Panc1 (cell line): Measurements from ENCODE around the gene DVL1. TPM values are rescaled to one million over a fixed set of nuclear protein-coding genes. Genes with fewer than 3 reads are reported as not detected.

Source experiments
- ATAC-seq: fragments of 200-7000 bp; cut with Tn5 transposase; 2 replicates; pipeline ENCODE4 v1.9.1; 2020; ENCODE audit warnings: mild to moderate bottlenecking, moderate library complexity
- BruUV-seq: library from RNA; stranded (reverse); fragments of 400-500 nt; replicated peaks from 2 replicates; lab custom pipeline; 2021; lab: Mats Ljungman, UMichigan
- CTCF ChIA-PET: fragments of 300-600 bp; sonication (Branson Sonifier 250); formaldehyde crosslinking; loops from one replicate; lab custom pipeline; 2022; ENCODE audit warnings: antibody characterized with exemption; lab: Charles Lee
- POLR2A ChIA-PET: fragments of 300-600 bp; sonication (Branson Sonifier 250); formaldehyde crosslinking; loops from one replicate; lab custom pipeline; 2022; ENCODE audit warnings: antibody characterized with exemption; lab: Charles Lee
- DNase-seq: peaks from one replicate; pipeline ENCODE4 v3.0.0-alpha.2; 2010; ENCODE audit warnings: low read depth, low spot score
- H3K27ac ChIP-seq: 2 replicates; pipeline ENCODE4 v1.5.1; 2011; ENCODE audit warnings: mild to moderate bottlenecking, low read length, inconsistent platforms
- H3K27me3 ChIP-seq: fragments of 200-500 bp; sonication (Bioruptor generic); 2 replicates; pipeline ENCODE4 v1.6.0; 2014; ENCODE audit warnings: low read length, inconsistent platforms; ENCODE audit not compliant: control insufficient read depth, insufficient read depth
- H3K36me3 ChIP-seq: fragments of 200-500 bp; sonication (Bioruptor generic); 2 replicates; pipeline ENCODE4 v1.5.1; 2014; ENCODE audit warnings: inconsistent platforms, mild to moderate bottlenecking, low read length, moderate library complexity; ENCODE audit not compliant: control insufficient read depth, insufficient read depth
- H3K4me1 ChIP-seq: 2 replicates; pipeline ENCODE4 v1.5.1; 2011; ENCODE audit warnings: inconsistent platforms, mild to moderate bottlenecking, low read length, moderate library complexity; ENCODE audit not compliant: control insufficient read depth, insufficient read depth
- H3K4me3 ChIP-seq, 2 experiments: 2 replicates each; pipeline ENCODE4 v1.5.1; 2011 to 2012; ENCODE audit warnings: low read depth in 2 of 2, low read length in 2 of 2, mild to moderate bottlenecking in 2 of 2, inconsistent platforms in 1 of 2, moderate library complexity in 1 of 2
- H3K9me3 ChIP-seq: fragments of 200-500 bp; sonication (Bioruptor generic); 2 replicates; pipeline ENCODE4 v1.5.1; 2014; ENCODE audit warnings: low read depth, mild to moderate bottlenecking, inconsistent platforms, low read length, moderate library complexity; ENCODE audit not compliant: control insufficient read depth, insufficient read depth
- CTCF ChIP-seq: fragments of 450-650 bp; IDR thresholded peaks from 2 replicates; pipeline ENCODE4 v1.5.1; 2017; ENCODE audit warnings: mild to moderate bottlenecking
- POLR2AphosphoS5 ChIP-seq: IDR thresholded peaks from 2 replicates; pipeline ENCODE4 v1.6.1; 2012; ENCODE audit warnings: mild to moderate bottlenecking, low read depth, low read length, moderate library complexity
- SIN3A ChIP-seq: IDR thresholded peaks from 2 replicates; pipeline ENCODE4 v1.6.1; 2012; ENCODE audit warnings: low read depth, mild to moderate bottlenecking, low read length, moderate library complexity, borderline replicate concordance; ENCODE audit not compliant: insufficient read depth
- TCF7L2 ChIP-seq: IDR thresholded peaks from 2 replicates; pipeline ENCODE4 v1.6.1; 2011; ENCODE audit warnings: mild to moderate bottlenecking, low read depth, low read length, inconsistent platforms
- in situ Hi-C: cut with HindIII; loops from 2 replicates; pipeline ENCODE4 v1.10.0; 2016; ENCODE audit warnings: low sequenced_read_pairs, low pct_unique_long_range_greater_than_20kb
- intact Hi-C: fragments of 100-400 bp; cut with micrococcal nuclease; formaldehyde crosslinking; loops from one replicate; pipeline ENCODE4 v1.10.0; 2022; ENCODE audit not compliant: unreplicated experiment
- total RNA-seq: library from RNA; stranded (reverse); gene quantifications from one replicate; pipeline ENCODE4 v1.2.1, GENCODE V29; 2021; ENCODE audit not compliant: unreplicated experiment
- TF ChIP-seq, protein P1 (sequence below), 2 experiments: IDR thresholded peaks; 2 replicates each; pipeline ENCODE4 v1.6.1; 2011 to 2012; ENCODE audit warnings: low read depth in 2 of 2, control low read depth in 1 of 2, low read length in 1 of 2, mild to moderate bottlenecking in 1 of 2, moderate library complexity in 1 of 2; ENCODE audit not compliant: insufficient read depth in 1 of 2

The DVL1 gene
- total RNA-seq, 1 experiment from 2014 or later, result 144 TPM

DNA sequence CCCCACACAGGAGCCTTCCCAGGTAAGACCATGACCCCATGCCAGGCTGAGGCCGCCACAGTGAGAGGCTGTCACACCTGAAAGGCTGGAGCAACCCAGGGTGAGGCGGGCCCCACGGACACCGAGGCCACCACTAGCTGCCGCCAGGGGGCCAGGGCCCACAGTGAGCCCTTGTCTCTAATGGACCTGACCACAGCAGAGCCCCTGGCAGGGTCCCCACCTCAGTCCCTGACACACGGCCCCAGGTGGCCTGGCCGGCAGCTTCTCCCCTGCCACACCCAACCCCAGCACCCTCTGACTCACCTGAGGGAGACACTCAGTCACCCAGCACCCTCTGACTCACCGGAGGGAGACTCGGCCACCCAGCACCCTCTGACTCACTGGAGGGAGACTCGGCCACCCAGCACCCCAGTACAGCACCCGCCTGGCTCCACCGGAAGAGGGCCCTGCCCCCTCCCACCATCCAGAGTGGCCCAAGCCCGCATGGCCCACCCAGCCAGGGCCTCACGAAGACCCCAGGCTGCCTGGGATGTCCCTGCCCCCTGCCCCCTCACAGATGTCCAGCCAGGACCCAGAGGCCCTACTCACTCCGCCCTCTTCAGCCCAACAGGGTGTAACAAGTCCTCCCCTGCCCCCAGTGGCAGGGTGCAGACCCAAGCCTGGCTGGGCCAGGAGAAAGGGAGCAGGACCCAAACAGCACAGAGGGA lies 4.4 kb downstream of the DVL1 start:
- Histone ChIP-seq H3K36me3 (no peaks in the 10 kb centered on the region; the same call in 1 of the 2 replicates), H3K4me1 (peaks cover 40% of the 10 kb centered on the region), H3K27me3 (no peaks in the 10 kb centered on the region), H3K9me3 (no peaks in the 10 kb centered on the region), H3K4me3 (peak overlapping the region in 1 of 2 experiments; percentile 85; a peak in 2 of 4 replicates), H3K27ac (peak overlapping the region; percentile 93)
- TF ChIP-seq CTCF (peak; percentile 88), POLR2AphosphoS5 (no peak), TCF7L2 (no peak), SIN3A (no peak)
- TF ChIP-seq, protein P1, sequence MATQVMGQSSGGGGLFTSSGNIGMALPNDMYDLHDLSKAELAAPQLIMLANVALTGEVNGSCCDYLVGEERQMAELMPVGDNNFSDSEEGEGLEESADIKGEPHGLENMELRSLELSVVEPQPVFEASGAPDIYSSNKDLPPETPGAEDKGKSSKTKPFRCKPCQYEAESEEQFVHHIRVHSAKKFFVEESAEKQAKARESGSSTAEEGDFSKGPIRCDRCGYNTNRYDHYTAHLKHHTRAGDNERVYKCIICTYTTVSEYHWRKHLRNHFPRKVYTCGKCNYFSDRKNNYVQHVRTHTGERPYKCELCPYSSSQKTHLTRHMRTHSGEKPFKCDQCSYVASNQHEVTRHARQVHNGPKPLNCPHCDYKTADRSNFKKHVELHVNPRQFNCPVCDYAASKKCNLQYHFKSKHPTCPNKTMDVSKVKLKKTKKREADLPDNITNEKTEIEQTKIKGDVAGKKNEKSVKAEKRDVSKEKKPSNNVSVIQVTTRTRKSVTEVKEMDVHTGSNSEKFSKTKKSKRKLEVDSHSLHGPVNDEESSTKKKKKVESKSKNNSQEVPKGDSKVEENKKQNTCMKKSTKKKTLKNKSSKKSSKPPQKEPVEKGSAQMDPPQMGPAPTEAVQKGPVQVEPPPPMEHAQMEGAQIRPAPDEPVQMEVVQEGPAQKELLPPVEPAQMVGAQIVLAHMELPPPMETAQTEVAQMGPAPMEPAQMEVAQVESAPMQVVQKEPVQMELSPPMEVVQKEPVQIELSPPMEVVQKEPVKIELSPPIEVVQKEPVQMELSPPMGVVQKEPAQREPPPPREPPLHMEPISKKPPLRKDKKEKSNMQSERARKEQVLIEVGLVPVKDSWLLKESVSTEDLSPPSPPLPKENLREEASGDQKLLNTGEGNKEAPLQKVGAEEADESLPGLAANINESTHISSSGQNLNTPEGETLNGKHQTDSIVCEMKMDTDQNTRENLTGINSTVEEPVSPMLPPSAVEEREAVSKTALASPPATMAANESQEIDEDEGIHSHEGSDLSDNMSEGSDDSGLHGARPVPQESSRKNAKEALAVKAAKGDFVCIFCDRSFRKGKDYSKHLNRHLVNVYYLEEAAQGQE (IDR thresholded peaks at IDR 0.05; ENCODE audit: insufficient read depth in 1 of 2, low read depth in 2 of 2, low read length in 1 of 2), result peak in 1 of 2 experiments; percentile 5; a peak in 1 of 4 replicates
- intact Hi-C loops, result no loop called here
- POLR2A ChIA-PET, result no interaction called here
- BruUV-seq, result no TSS peak
- in situ Hi-C loops, result no loop called here
- DNase-seq (peak; percentile 84), ATAC-seq (peak; percentile 74)
- CTCF ChIA-PET, result interaction anchor here (2.2 kb wide), 1 partner anchor 27 kb away, joined by 8 read pairs; no protein-coding TSS in a partner anchor

DNA sequence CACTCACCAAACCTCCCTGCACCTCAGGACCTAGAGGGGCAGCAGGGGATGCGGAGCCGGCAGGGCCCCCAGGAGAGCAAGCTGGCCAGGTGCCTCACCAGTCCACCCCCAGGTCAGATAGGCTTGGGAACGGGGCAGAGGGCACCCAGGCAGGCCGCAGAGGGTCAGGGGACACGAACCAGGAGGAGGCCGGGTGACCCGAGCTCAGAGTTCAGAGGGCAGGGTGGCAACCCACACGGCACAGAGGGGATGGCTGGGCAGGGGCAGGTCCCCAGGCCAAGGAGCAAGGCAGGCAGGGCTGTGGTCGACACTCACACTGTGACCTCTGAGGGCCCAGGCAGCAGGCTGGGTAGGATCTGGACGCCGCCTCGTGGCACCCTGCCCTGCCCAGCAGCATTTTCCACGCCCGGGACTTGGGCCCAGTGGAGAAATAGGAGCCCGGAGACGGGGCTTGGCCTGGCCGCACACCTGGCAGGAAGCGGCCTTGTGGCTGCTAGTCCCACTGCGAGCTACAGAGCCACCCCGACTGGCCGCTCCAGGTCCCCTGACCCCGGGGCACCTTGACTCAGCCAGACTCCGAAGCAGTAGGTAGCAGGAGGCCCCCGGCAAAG lies 5.3 kb downstream of the DVL1 start:
- no peaks in the 10 kb centered on the region for H3K27me3 ChIP-seq
- H3K4me3 ChIP-seq, result no peak overlapping the region; a peak in 1 of 4 replicates
- H3K27ac ChIP-seq, result peak overlapping the region; percentile 93
- peaks cover 40% of the 10 kb centered on the region for H3K4me1 ChIP-seq
- ATAC-seq (no peak), DNase-seq (no peak)
- H3K36me3 ChIP-seq, result no peaks in the 10 kb centered on the region; the same call in 1 of the 2 replicates
- CTCF ChIA-PET, result no interaction called here
- in situ Hi-C loops (no loop called here), intact Hi-C loops (no loop called here)
- H3K9me3 ChIP-seq, result no peaks in the 10 kb centered on the region
- no TSS peak for BruUV-seq
- TF ChIP-seq POLR2AphosphoS5, result no peak
- no peak for TF ChIP-seq CTCF
- no peak for TF ChIP-seq SIN3A
- TF ChIP-seq, protein P1 (IDR thresholded peaks at IDR 0.05; ENCODE audit: insufficient read depth in 1 of 2, low read depth in 2 of 2, low read length in 1 of 2), result no peak
- TF ChIP-seq TCF7L2, result no peak
- POLR2A ChIA-PET, result no interaction called here
